A549 (cell line): ENCODE results near the gene NEXN. TPM values are rescaled to one million over a fixed set of nuclear protein-coding genes. Genes with fewer than 3 reads are reported as not detected.

Experiments
- ATAC-seq, 2 experiments: fragments of 200-7000 bp in 1 of 2; fragments of >200 bp in 1 of 2; cut with Nextera tagmentation in 1 of 2; cut with Tn5 transposase in 1 of 2; 3 replicates each; pipeline versions ENCODE4 v1.8.0 to v1.9.1; 2018 to 2020; ENCODE audit warnings: mild to moderate bottlenecking in 1 of 2, moderate library complexity in 1 of 2
- CTCF ChIA-PET: fragments of 300-600 bp; sonication (Branson Sonifier 250); formaldehyde crosslinking; extraction: SDS; loops from one replicate; lab custom pipeline; 2021; ENCODE audit warnings: antibody characterized with exemption, inconsistent platforms; lab: Yijun Ruan, JAX
- POLR2A ChIA-PET: fragments of 350-600 bp; formaldehyde crosslinking; extraction: SDS; loops from one replicate; lab custom pipeline; 2021; ENCODE audit warnings: antibody characterized with exemption, inconsistent platforms; lab: Yijun Ruan, JAX
- DNase-seq, 2 experiments: peaks; one replicate each; pipeline versions ENCODE4 v3.0.0 to v3.0.0-alpha.2; 2011 to 2016; ENCODE audit warnings: low read depth in 1 of 2, low spot score in 1 of 2
- FAIRE-seq: peaks from 2 replicates; lab custom pipeline; 2011; peaks lifted over from hg19 to GRCh38; lab: Jason Lieb, UNC
- H3K27ac ChIP-seq, 2 experiments: fragments of >200 bp; sonication (Bioruptor Twin); formaldehyde crosslinking; 3 replicates each; pipeline ENCODE4 v1.5.1; 2016 to 2017
- H3K4me1 ChIP-seq: fragments of >200 bp; sonication (Bioruptor Twin); formaldehyde crosslinking; 3 replicates; pipeline ENCODE4 v1.6.1; 2016
- H3K4me2 ChIP-seq: fragments of >200 bp; sonication (Bioruptor Twin); formaldehyde crosslinking; 3 replicates; pipeline ENCODE4 v1.6.1; 2016
- H3K4me3 ChIP-seq: fragments of >200 bp; sonication (Bioruptor Twin); formaldehyde crosslinking; 3 replicates; pipeline ENCODE4 v1.5.1; 2016
- H3K9me3 ChIP-seq: fragments of >200 bp; sonication (Bioruptor Twin); formaldehyde crosslinking; 3 replicates; pipeline ENCODE4 v1.6.1; 2016
- BHLHE40 ChIP-seq: IDR thresholded peaks from 2 replicates; pipeline ENCODE4 v1.6.1; 2012; ENCODE audit warnings: low read depth, low read length, inconsistent platforms
- CBX2 ChIP-seq: fragments of 200-600 bp; sonication (generic); IDR thresholded peaks from 2 replicates; pipeline ENCODE4 v1.6.1; 2016; ENCODE audit warnings: low read depth, mild to moderate bottlenecking, borderline replicate concordance
- CBX8 ChIP-seq: fragments of 200-600 bp; sonication (generic); IDR thresholded peaks from 2 replicates; pipeline ENCODE4 v1.6.1; 2016
- CEBPB ChIP-seq, 2 experiments: fragments of >200 bp in 1 of 2; sonication (Bioruptor Twin) in 1 of 2; formaldehyde crosslinking in 1 of 2; IDR thresholded peaks; 2 replicates each; pipeline ENCODE4 v1.6.1; 2012 to 2016
- GATA3 ChIP-seq: IDR thresholded peaks from 2 replicates; pipeline ENCODE4 v1.6.1; 2012; ENCODE audit warnings: borderline replicate concordance
- HDAC2 ChIP-seq: fragments of 200-600 bp; sonication (generic); IDR thresholded peaks from 2 replicates; pipeline ENCODE4 v1.6.1; 2016
- HOXA7 ChIP-seq: fragments of 250-450 bp; sonication (Bioruptor Pico); IDR thresholded peaks from 2 replicates; pipeline ENCODE4 v1.5.0; 2020; ENCODE audit warnings: mild to moderate bottlenecking, moderate library complexity
- JUNB ChIP-seq: fragments of >200 bp; sonication (Bioruptor Twin); formaldehyde crosslinking; IDR thresholded peaks from 2 replicates; pipeline ENCODE4 v1.6.1; 2016
- KDM1A ChIP-seq: fragments of 200-600 bp; sonication (generic); IDR thresholded peaks from 2 replicates; pipeline ENCODE4 v1.6.1; 2016; ENCODE audit warnings: low read depth, mild to moderate bottlenecking
- KDM5A ChIP-seq: fragments of 200-600 bp; sonication (generic); IDR thresholded peaks from 2 replicates; pipeline ENCODE4 v1.6.1; 2016; ENCODE audit warnings: antibody characterized with exemption, mild to moderate bottlenecking
- MYC ChIP-seq: IDR thresholded peaks from 2 replicates; pipeline ENCODE4 v1.6.1; 2012; ENCODE audit warnings: mild to moderate bottlenecking, inconsistent platforms, low read length, improper control_type of control experiment, borderline replicate concordance
- NR3C1 ChIP-seq: fragments of >200 bp; sonication (Bioruptor Twin); formaldehyde crosslinking; IDR thresholded peaks from 3 replicates; pipeline ENCODE4 v1.6.1; 2017
- PHF8 ChIP-seq: fragments of 200-600 bp; sonication (generic); IDR thresholded peaks from 2 replicates; pipeline ENCODE4 v1.6.1; 2016; ENCODE audit warnings: low read depth, mild to moderate bottlenecking, antibody characterized with exemption, moderate library complexity, borderline replicate concordance
- POLR2A ChIP-seq: IDR thresholded peaks from 2 replicates; pipeline ENCODE4 v1.6.1; 2012; ENCODE audit warnings: mild to moderate bottlenecking, low read length
- RAD21 ChIP-seq, 2 experiments: fragments of >200 bp in 1 of 2; sonication (Bioruptor Twin) in 1 of 2; formaldehyde crosslinking in 1 of 2; IDR thresholded peaks in 1 of 2; conservative IDR thresholded peaks in 1 of 2; 2 replicates in 1 of 2; 3 replicates in 1 of 2; pipeline ENCODE4 v1.6.1; 2012 to 2018; ENCODE audit warnings: inconsistent platforms in 1 of 2
- RCOR1 ChIP-seq: fragments of 150-350 bp; IDR thresholded peaks from 2 replicates; pipeline ENCODE4 v1.6.1; 2014; ENCODE audit warnings: antibody characterized with exemption, low read length, low read depth
- RFX5 ChIP-seq: fragments of 450-650 bp; IDR thresholded peaks from 2 replicates; pipeline ENCODE4 v1.7.1; 2014; ENCODE audit warnings: antibody characterized with exemption, mild to moderate bottlenecking, moderate library complexity
- RNF2 ChIP-seq: fragments of 200-600 bp; sonication (generic); IDR thresholded peaks from 2 replicates; pipeline ENCODE4 v1.6.1; 2016; ENCODE audit warnings: low read depth, mild to moderate bottlenecking, antibody characterized with exemption, moderate library complexity, borderline replicate concordance
- SMC3 ChIP-seq: fragments of >200 bp; sonication (Bioruptor Twin); formaldehyde crosslinking; IDR thresholded peaks from 3 replicates; pipeline ENCODE4 v1.6.1; 2018; ENCODE audit warnings: inconsistent platforms
- SREBF2 ChIP-seq: fragments of 450-650 bp; IDR thresholded peaks from 2 replicates; pipeline ENCODE4 v1.6.1; 2014; ENCODE audit warnings: mild to moderate bottlenecking, moderate library complexity
- ZNF302 ChIP-seq: fragments of 250-450 bp; sonication (Bioruptor Pico); IDR thresholded peaks from 2 replicates; pipeline ENCODE4 v1.9.0; 2021; ENCODE audit warnings: inconsistent platforms, mild to moderate bottlenecking, moderate library complexity
- WGBS: methylation state at CpG from one replicate; pipeline ENCODE4 v1.1.6; 2017; ENCODE audit errors: missing lambda C conversion rate; 5-methylcytosine and 5-hydroxymethylcytosine counted together
- polyA plus RNA-seq, 4 experiments: library from polyadenylated mRNA; depleted of rRNA in 3 of 4; stranded (reverse); fragments of >200 nt; fragmentation: RNase III in 1 of 4; extraction: RNeasy Plus Mini Kit Qiagen cat#74134 plus additional on column Dnase treatment in 1 of 4; gene quantifications; 2 replicates in 3 of 4; 3 replicates in 1 of 4; pipeline ENCODE4 v1.2.3, GENCODE V29; 2011 to 2017
- TF ChIP-seq, protein P1 (sequence below): IDR thresholded peaks from 2 replicates; pipeline ENCODE4 v1.6.1; 2012; ENCODE audit warnings: low read depth, borderline replicate concordance
- TF ChIP-seq, protein P2 (sequence below): fragments of >200 bp; sonication (Bioruptor Twin); formaldehyde crosslinking; IDR thresholded peaks from 3 replicates; pipeline ENCODE4 v1.5.1; 2016
- TF ChIP-seq, protein P3 (sequence below): fragments of >200 bp; sonication (Bioruptor Twin); formaldehyde crosslinking; IDR thresholded peaks from 3 replicates; pipeline ENCODE4 v1.6.1; 2016
- TF ChIP-seq, protein P4 (sequence below): fragments of 250-450 bp; sonication (Bioruptor Pico); IDR thresholded peaks from 2 replicates; pipeline ENCODE4 v1.5.0; 2021; ENCODE audit warnings: mild to moderate bottlenecking, moderate library complexity, borderline replicate concordance

Gene NEXN
- polyA plus RNA-seq, 2 of the 4 experiments (the other 2 are of a cell fraction): 1.8 to 8.2 TPM

DNA sequence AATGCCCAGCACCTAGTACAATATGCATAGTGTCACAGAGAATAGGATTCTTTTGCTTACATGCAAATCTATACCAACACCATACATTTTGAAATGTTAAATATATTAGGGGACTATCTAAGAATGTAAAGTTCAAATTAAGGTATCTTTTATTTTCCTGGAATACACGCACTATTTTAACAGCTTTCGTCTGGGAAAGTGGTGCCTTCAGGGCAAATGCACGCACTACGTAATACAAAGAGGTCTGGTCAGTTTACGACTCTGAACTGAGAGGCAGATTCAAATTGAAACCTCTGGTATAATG, 89.5 kb downstream of the NEXN start:
- ChIA-PET POLR2A (interaction anchor here (1.1 to 2.4 kb wide), 3 partner anchors 12 to 28 kb away, joined by 3 to 94 read pairs (median 5); partner anchors contain the start of gene DNAJB4), CTCF (interaction anchor here (1.1 to 4.5 kb wide), 3 partner anchors 10 to 136 kb away, joined by 3 to 28 read pairs (median 3); no protein-coding TSS in a partner anchor)
- peak overlapping the region; percentile 97 for H3K4me2 ChIP-seq
- under 1% methylated on average over 5 of the region's 5 CpGs for WGBS
- H3K9me3 ChIP-seq: no peaks in the 10 kb centered on the region
- FAIRE-seq (no peak), DNase-seq (no peak), ATAC-seq (no peak)
- H3K4me3 ChIP-seq: peak overlapping the region; percentile 71
- TF ChIP-seq CBX8: no peak
- TF ChIP-seq HOXA7 (CRISPR knock-in tag): 0 out of 2 replicates have a peak, but pooled peaks have one; percentile 14
- peaks cover 41% of the 10 kb centered on the region for H3K4me1 ChIP-seq
- H3K27ac ChIP-seq: peak overlapping the region; percentile 88 to 92

DNA sequence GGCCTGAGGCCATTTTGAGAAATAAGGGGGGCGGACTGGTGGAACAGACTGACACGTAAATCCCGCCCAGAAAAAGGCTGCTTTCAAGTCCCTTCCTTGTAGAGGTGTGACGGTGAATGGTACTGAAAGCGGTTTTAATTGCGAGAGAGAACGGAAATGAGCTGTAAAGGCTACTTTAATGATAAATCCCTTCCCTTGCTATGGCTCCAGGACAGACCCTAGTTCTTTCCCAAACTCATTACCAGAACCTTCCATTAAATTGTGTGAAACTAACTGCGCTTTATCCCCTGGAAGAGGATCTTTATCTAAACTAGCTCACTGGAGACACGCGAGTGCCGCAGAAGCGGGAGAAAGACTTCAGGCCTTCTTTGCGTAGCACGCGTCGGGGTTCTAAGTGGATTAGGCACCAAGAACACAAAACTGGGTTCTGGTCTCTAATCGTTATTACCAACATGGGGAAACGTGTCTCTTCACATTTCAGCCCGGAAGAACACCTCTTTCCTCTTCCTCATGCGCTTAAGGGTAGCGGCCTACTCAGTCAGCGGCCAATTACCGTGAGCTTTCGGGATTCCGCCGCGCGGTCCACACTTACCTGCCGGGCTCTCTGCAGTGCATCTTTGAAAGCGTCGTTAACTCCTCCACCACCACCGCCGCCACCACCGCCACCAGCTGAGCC, 90.0 kb downstream of the NEXN start:
- no peaks in the 10 kb centered on the region for H3K9me3 ChIP-seq
- H3K4me3 ChIP-seq: peak overlapping the region; percentile 71
- ChIA-PET CTCF (interaction anchor here (0.7 to 4.5 kb wide), 5 partner anchors 11 to 136 kb away, joined by 3 to 28 read pairs (median 4); no protein-coding TSS in a partner anchor), POLR2A (interaction anchor here (0.6 to 2.4 kb wide), 9 partner anchors 12 to 136 kb away, joined by 3 to 94 read pairs (median 3); partner anchors contain the start of gene DNAJB4)
- under 1% methylated on average over 33 of the region's 34 CpGs for WGBS
- 0 out of 2 replicates have a peak, but pooled peaks have one; percentile 10 for TF ChIP-seq PHF8
- TF ChIP-seq GATA3: no peak
- TF ChIP-seq KDM1A: no peak
- no peak for TF ChIP-seq RFX5
- ATAC-seq: peak; percentile 70 to 75
- H3K4me2 ChIP-seq: peak overlapping the region; percentile 97
- DNase-seq: peak; percentile 37 to 88
- FAIRE-seq: no peak
- peak overlapping the region; percentile 88 to 92 for H3K27ac ChIP-seq
- H3K4me1 ChIP-seq: peaks cover 41% of the 10 kb centered on the region

DNA sequence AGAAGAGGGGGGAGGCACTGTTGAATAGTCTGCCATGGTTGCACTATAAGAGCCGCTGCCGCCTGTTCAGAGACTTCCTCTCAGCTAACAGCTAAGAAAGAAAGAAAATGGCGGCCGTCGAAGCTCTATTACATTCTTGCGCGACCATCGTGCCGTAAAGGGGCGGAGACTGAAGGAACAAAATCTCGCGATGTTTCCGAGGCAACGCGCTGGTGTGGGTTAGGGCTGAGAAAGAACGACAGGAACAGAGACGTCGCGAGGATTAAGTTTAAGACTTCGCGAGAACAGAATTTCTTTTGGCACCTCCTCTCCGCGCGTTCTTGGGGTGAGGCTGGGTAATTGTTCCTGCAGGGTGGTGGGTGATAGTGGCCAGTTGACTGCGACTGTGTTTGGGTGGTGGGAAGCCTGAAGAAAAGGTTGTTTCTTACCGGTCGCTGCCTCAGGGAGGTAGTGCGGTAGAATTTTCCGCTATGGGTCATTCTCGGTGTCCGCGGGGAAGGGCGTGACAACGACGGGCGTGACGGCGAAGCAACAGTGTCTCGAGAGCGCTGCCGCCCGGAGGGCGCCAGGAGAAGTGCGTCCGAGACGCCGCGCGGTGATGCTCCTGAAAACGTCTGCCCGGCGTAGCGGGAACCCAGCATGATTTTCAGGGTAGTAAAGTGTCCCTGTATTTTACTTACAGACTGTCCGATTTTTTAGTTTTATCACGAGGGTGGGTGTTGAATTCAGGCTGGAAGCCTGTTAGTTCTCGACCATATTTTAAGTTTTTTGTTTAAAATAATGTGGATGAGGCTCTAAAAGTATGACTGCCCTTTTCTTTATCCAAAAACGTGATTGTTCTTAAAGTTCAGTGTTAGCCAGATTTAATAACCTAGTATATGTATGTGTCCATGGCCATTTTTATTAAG, 90.8 kb downstream of the NEXN start, which contains the start of gene FUBP1:
FUBP1 (minus strand) TSS at position 104 of the 908 bp plus-strand sequence; CDS start at position 36, 68 bp downstream.
- no peaks in the 10 kb centered on the region for H3K9me3 ChIP-seq
- ChIA-PET POLR2A (interaction anchor here (0.6 to 3.5 kb wide), 10 partner anchors 11 to 135 kb away, joined by 3 to 94 read pairs (median 3); partner anchors contain the start of gene DNAJB4), CTCF (interaction anchor here (0.7 to 4.5 kb wide), 6 partner anchors 10 to 135 kb away, joined by 3 to 28 read pairs (median 4); no protein-coding TSS in a partner anchor)
- H3K4me2 ChIP-seq: peak within 1 kb of the TSS; percentile 97
- WGBS: 1% methylated on average over 54 of the region's 57 CpGs
- H3K27ac ChIP-seq: peak within 1 kb of the TSS; percentile 88 to 92
- peak; percentile 70 to 98 for DNase-seq
- peak within 1 kb of the TSS; percentile 71 for H3K4me3 ChIP-seq
- H3K4me1 ChIP-seq: peaks cover 48% of the 10 kb centered on the region
- no peak for FAIRE-seq
- peak; percentile 90 to 93 for ATAC-seq
- TF ChIP-seq POLR2A: peak; percentile 59
- TF ChIP-seq NR3C1: no peak
- TF ChIP-seq JUNB: no peak
- no peak for TF ChIP-seq CBX2
- no peak for TF ChIP-seq RCOR1
- TF ChIP-seq, protein P1, sequence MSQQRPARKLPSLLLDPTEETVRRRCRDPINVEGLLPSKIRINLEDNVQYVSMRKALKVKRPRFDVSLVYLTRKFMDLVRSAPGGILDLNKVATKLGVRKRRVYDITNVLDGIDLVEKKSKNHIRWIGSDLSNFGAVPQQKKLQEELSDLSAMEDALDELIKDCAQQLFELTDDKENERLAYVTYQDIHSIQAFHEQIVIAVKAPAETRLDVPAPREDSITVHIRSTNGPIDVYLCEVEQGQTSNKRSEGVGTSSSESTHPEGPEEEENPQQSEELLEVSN: peak; percentile 15; the same call in 1 of the 2 replicates
- TF ChIP-seq BHLHE40: no peak
- TF ChIP-seq RNF2: no peak
- TF ChIP-seq, protein P2, sequence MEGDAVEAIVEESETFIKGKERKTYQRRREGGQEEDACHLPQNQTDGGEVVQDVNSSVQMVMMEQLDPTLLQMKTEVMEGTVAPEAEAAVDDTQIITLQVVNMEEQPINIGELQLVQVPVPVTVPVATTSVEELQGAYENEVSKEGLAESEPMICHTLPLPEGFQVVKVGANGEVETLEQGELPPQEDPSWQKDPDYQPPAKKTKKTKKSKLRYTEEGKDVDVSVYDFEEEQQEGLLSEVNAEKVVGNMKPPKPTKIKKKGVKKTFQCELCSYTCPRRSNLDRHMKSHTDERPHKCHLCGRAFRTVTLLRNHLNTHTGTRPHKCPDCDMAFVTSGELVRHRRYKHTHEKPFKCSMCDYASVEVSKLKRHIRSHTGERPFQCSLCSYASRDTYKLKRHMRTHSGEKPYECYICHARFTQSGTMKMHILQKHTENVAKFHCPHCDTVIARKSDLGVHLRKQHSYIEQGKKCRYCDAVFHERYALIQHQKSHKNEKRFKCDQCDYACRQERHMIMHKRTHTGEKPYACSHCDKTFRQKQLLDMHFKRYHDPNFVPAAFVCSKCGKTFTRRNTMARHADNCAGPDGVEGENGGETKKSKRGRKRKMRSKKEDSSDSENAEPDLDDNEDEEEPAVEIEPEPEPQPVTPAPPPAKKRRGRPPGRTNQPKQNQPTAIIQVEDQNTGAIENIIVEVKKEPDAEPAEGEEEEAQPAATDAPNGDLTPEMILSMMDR: peak; percentile 41
- peak; percentile 23; the same call in 1 of the 3 replicates for TF ChIP-seq SMC3
- no peak for TF ChIP-seq CEBPB (IDR thresholded peaks at IDR 0.05)
- TF ChIP-seq, protein P3, sequence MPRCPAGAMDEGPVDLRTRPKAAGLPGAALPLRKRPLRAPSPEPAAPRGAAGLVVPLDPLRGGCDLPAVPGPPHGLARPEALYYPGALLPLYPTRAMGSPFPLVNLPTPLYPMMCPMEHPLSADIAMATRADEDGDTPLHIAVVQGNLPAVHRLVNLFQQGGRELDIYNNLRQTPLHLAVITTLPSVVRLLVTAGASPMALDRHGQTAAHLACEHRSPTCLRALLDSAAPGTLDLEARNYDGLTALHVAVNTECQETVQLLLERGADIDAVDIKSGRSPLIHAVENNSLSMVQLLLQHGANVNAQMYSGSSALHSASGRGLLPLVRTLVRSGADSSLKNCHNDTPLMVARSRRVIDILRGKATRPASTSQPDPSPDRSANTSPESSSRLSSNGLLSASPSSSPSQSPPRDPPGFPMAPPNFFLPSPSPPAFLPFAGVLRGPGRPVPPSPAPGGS: no peak
- no peak for TF ChIP-seq KDM5A
- TF ChIP-seq GATA3: peak; percentile 49; the same call in 1 of the 2 replicates
- TF ChIP-seq RAD21 (conservative IDR thresholded peaks at IDR 0.05 in 1 of 2, IDR thresholded peaks at IDR 0.05 in 1 of 2): peak in 1 of 2 experiments; percentile 5; a peak in 1 of 5 replicates
- no peak for TF ChIP-seq HOXA7 (CRISPR knock-in tag)
- TF ChIP-seq, protein P4, sequence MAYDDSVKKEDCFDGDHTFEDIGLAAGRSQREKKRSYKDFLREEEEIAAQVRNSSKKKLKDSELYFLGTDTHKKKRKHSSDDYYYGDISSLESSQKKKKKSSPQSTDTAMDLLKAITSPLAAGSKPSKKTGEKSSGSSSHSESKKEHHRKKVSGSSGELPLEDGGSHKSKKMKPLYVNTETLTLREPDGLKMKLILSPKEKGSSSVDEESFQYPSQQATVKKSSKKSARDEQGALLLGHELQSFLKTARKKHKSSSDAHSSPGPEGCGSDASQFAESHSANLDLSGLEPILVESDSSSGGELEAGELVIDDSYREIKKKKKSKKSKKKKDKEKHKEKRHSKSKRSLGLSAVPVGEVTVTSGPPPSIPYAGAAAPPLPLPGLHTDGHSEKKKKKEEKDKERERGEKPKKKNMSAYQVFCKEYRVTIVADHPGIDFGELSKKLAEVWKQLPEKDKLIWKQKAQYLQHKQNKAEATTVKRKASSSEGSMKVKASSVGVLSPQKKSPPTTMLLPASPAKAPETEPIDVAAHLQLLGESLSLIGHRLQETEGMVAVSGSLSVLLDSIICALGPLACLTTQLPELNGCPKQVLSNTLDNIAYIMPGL (CRISPR knock-in tag): no peak
- TF ChIP-seq SREBF2: no peak
- peak; percentile 68; the same call in 1 of the 2 replicates for TF ChIP-seq PHF8
- no peak for TF ChIP-seq RFX5
- no peak for TF ChIP-seq ZNF302
- TF ChIP-seq HDAC2: no peak
- no peak for TF ChIP-seq MYC
